Peyer's patch (tissue), 4 donors: Measurements from ENCODE around the gene PRDM15. TPM values are rescaled to one million over a fixed set of nuclear protein-coding genes. Genes with fewer than 3 reads are reported as not detected.

Experiments used
- DNase-seq, 3 donors: peaks; one replicate each; pipeline ENCODE4 v3.0.0-alpha.2; 2017 to 2019
- H3K27ac ChIP-seq, 4 donors: fragments of 200-600 bp; sonication (generic); one replicate each; pipeline ENCODE4 v1.5.1; 2016 to 2019
- H3K27me3 ChIP-seq, 2 donors: fragments of 200-600 bp; sonication (generic); one replicate each; pipeline ENCODE4 v1.5.1; 2019
- H3K36me3 ChIP-seq, 3 donors: fragments of 200-600 bp; sonication (generic); one replicate each; pipeline ENCODE4 v1.5.1; 2016 to 2019
- H3K4me1 ChIP-seq, 4 donors: fragments of 200-600 bp; sonication (generic); one replicate each; pipeline ENCODE4 v1.5.1; 2016 to 2019
- H3K4me3 ChIP-seq, 4 donors: fragments of 200-600 bp; sonication (generic); 1 replicate in 3 of 4; 2 replicates in 1 of 4; pipeline ENCODE4 v1.5.1; 2016 to 2019; ENCODE audit warnings: mild to moderate bottlenecking in 1 of 4
- H3K9me3 ChIP-seq, 4 donors: fragments of 200-600 bp; sonication (generic); one replicate each; pipeline ENCODE4 v1.5.1; 2016 to 2019; ENCODE audit warnings: mild to moderate bottlenecking in 1 of 4
- CTCF ChIP-seq, 6 experiments: fragments of 450-650 bp in 4 of 6; fragments of 200-600 bp in 2 of 6; sonication (generic) in 1 of 6; IDR thresholded peaks; one replicate each; pipeline ENCODE4 v1.5.1; 2017 to 2019; ENCODE audit warnings: antibody characterized with exemption in 6 of 6, mild to moderate bottlenecking in 3 of 6, moderate library complexity in 1 of 6
- POLR2A ChIP-seq, 2 donors: fragments of 450-650 bp; IDR thresholded peaks; one replicate each; pipeline ENCODE4 v1.5.1; 2017; ENCODE audit warnings: antibody characterized with exemption in 2 of 2, mild to moderate bottlenecking in 2 of 2, moderate library complexity in 2 of 2
- total RNA-seq, 4 donors: library from RNA; depleted of rRNA; stranded (reverse); fragments of >200 nt; gene quantifications; one replicate each; pipeline ENCODE4 v1.1.0, GENCODE V29; 2016

The PRDM15 gene
- total RNA-seq, 4 donors from 2014 or later, result 9.3 to 47.9 (median 16.9) TPM

- H3K4me3 ChIP-seq, result no peak overlapping the region
- H3K9me3 ChIP-seq, result no peaks in the 10 kb centered on the region
- H3K27me3 ChIP-seq, result no peaks in the 10 kb centered on the region
- no peak for TF ChIP-seq POLR2A (IDR thresholded peaks at IDR 0.05)
- TF ChIP-seq CTCF (IDR thresholded peaks at IDR 0.05), result no peak
- H3K4me1 ChIP-seq, result no peaks in the 10 kb centered on the region
- no peaks in the 10 kb centered on the region for H3K36me3 ChIP-seq
- H3K27ac ChIP-seq, result no peak overlapping the region
- DNase-seq, result no peak
Measured at GRCh38 chr21:41845310-41846032, 33.7 kb downstream of the PRDM15 start.

GRCh38 chr21:41843584-41843983 lies 35.6 kb downstream of the PRDM15 start:
- no peak for DNase-seq

GRCh38 chr21:41840880-41841279 lies 38.3 kb downstream of the PRDM15 start:
- H3K27me3 ChIP-seq, result no peaks in the 10 kb centered on the region
- H3K36me3 ChIP-seq, result peaks cover 0 to 22% (median 0%) of the 10 kb centered on the region in 3 donors
- no peak overlapping the region for H3K27ac ChIP-seq
- H3K9me3 ChIP-seq, result no peaks in the 10 kb centered on the region
- no peak for DNase-seq
- TF ChIP-seq POLR2A (IDR thresholded peaks at IDR 0.05) (no peak), CTCF (IDR thresholded peaks at IDR 0.05) (no peak)
- H3K4me3 ChIP-seq, result no peak overlapping the region
- no peaks in the 10 kb centered on the region for H3K4me1 ChIP-seq

More at GRCh38 chr21:41843584-41843983, 35.6 kb downstream of the PRDM15 start:
- Histone ChIP-seq H3K36me3 (no peaks in the 10 kb centered on the region), H3K27me3 (no peaks in the 10 kb centered on the region), H3K9me3 (no peaks in the 10 kb centered on the region), H3K27ac (no peak overlapping the region), H3K4me3 (no peak overlapping the region), H3K4me1 (no peaks in the 10 kb centered on the region)
- TF ChIP-seq POLR2A (IDR thresholded peaks at IDR 0.05) (no peak), CTCF (IDR thresholded peaks at IDR 0.05) (no peak)

- TF ChIP-seq CTCF (IDR thresholded peaks at IDR 0.05), result no peak
- TF ChIP-seq POLR2A (IDR thresholded peaks at IDR 0.05), result no peak
- H3K9me3 ChIP-seq, result no peaks in the 10 kb centered on the region
- DNase-seq, result peak in 1 of 3 donors; percentile 22
- H3K4me3 ChIP-seq, result no peak overlapping the region
- peaks cover 0 to 36% (median 0%) of the 10 kb centered on the region in 3 donors for H3K36me3 ChIP-seq
- no peaks in the 10 kb centered on the region for H3K4me1 ChIP-seq
- H3K27me3 ChIP-seq, result no peaks in the 10 kb centered on the region
- no peak overlapping the region for H3K27ac ChIP-seq
Measured at GRCh38 chr21:41839387-41840000, 39.6 kb downstream of the PRDM15 start.

GRCh38 chr21:41837756-41838297 lies 41.3 kb downstream of the PRDM15 start:
- Histone ChIP-seq H3K4me3 (no peak overlapping the region), H3K27ac (no peak overlapping the region), H3K4me1 (no peaks in the 10 kb centered on the region), H3K36me3 (peaks cover 0 to 50% (median 0%) of the 10 kb centered on the region in 3 donors), H3K9me3 (no peaks in the 10 kb centered on the region), H3K27me3 (no peaks in the 10 kb centered on the region)
- peak in 1 of 3 donors; percentile 40 for DNase-seq
- TF ChIP-seq CTCF (IDR thresholded peaks at IDR 0.05) (no peak), POLR2A (IDR thresholded peaks at IDR 0.05) (no peak)
